ENCODE measurements around the gene ATP2A3. TPM values are rescaled to one million over a fixed set of nuclear protein-coding genes. Genes with fewer than 3 reads are reported as not detected.
"Not testable (repeated sequence)": the region's sequence is repeated elsewhere in the genome, so short reads cannot be mapped to it uniquely, and the experiment has no call there.

The ATP2A3 gene
- total RNA-seq, 1 donor from 2014 or later: 107 TPM

GRCh38 chr17:3954976-3955672, 9.1 kb downstream of the ATP2A3 start:
- Mint-ChIP-seq H3K27me3 (ENCODE audit: insufficient read depth) (no peaks in the 10 kb centered on the region), H3K9me3 (no peaks in the 10 kb centered on the region), H3K4me1 (ENCODE audit: low read depth) (peaks cover 24% of the 10 kb centered on the region), H3K36me3 (ENCODE audit: low read depth) (peaks cover 12% of the 10 kb centered on the region), H3K4me3 (no peak overlapping the region), H3K27ac (no peak overlapping the region)
- no peak for DNase-seq (ENCODE audit: low spot score)
- intact Hi-C loops (cut with micrococcal nuclease): no loop called here

- Mint-ChIP-seq H3K36me3 (ENCODE audit: low read depth) (peaks cover 12% of the 10 kb centered on the region), H3K27me3 (ENCODE audit: insufficient read depth) (no peaks in the 10 kb centered on the region), H3K9me3 (no peaks in the 10 kb centered on the region), H3K4me3 (no peak overlapping the region), H3K27ac (no peak overlapping the region), H3K4me1 (ENCODE audit: low read depth) (peaks cover 14% of the 10 kb centered on the region)
- DNase-seq (ENCODE audit: low spot score): no peak
- intact Hi-C loops (cut with micrococcal nuclease): no loop called here
These were observed 10.2 kb downstream of the ATP2A3 start for GRCh38 chr17:3954086-3954485.

- Mint-ChIP-seq H3K9me3 (no peaks in the 10 kb centered on the region), H3K27ac (no peak overlapping the region), H3K27me3 (ENCODE audit: insufficient read depth) (no peaks in the 10 kb centered on the region), H3K4me3 (no peak overlapping the region), H3K4me1 (ENCODE audit: low read depth) (peaks cover 12% of the 10 kb centered on the region), H3K36me3 (ENCODE audit: low read depth) (peaks cover 12% of the 10 kb centered on the region)
- intact Hi-C loops (cut with micrococcal nuclease): no loop called here
- DNase-seq (ENCODE audit: low spot score): no peak
These were observed 10.7 kb downstream of the ATP2A3 start for GRCh38 chr17:3953542-3953941.

GRCh38 chr17:3952186-3952585, 12.1 kb downstream of the ATP2A3 start:
- H3K36me3 Mint-ChIP-seq (ENCODE audit: low read depth): peaks cover 12% of the 10 kb centered on the region
- no peaks in the 10 kb centered on the region for H3K27me3 Mint-ChIP-seq (ENCODE audit: insufficient read depth)
- no peaks in the 10 kb centered on the region for H3K9me3 Mint-ChIP-seq
- peak overlapping the region; percentile 34 for H3K27ac Mint-ChIP-seq
- intact Hi-C loops (cut with micrococcal nuclease): no loop called here
- H3K4me1 Mint-ChIP-seq (ENCODE audit: low read depth): peaks cover 6% of the 10 kb centered on the region
- H3K4me3 Mint-ChIP-seq: no peak overlapping the region
- DNase-seq (ENCODE audit: low spot score): no peak

GRCh38 chr17:3951420-3951819, 12.8 kb downstream of the ATP2A3 start:
- Mint-ChIP-seq H3K27ac (no peak overlapping the region), H3K4me1 (ENCODE audit: low read depth) (no peaks in the 10 kb centered on the region), H3K4me3 (no peak overlapping the region), H3K36me3 (ENCODE audit: low read depth) (peaks cover 8% of the 10 kb centered on the region), H3K9me3 (no peaks in the 10 kb centered on the region), H3K27me3 (ENCODE audit: insufficient read depth) (no peaks in the 10 kb centered on the region)
- no peak for DNase-seq (ENCODE audit: low spot score)
- intact Hi-C loops (cut with micrococcal nuclease): no loop called here

GRCh38 chr17:3951003-3951402, 13.2 kb downstream of the ATP2A3 start:
- no peaks in the 10 kb centered on the region for H3K9me3 Mint-ChIP-seq
- H3K27ac Mint-ChIP-seq: no peak overlapping the region
- no peak for DNase-seq (ENCODE audit: low spot score)
- H3K27me3 Mint-ChIP-seq (ENCODE audit: insufficient read depth): no peaks in the 10 kb centered on the region
- no peaks in the 10 kb centered on the region for H3K4me1 Mint-ChIP-seq (ENCODE audit: low read depth)
- no peak overlapping the region for H3K4me3 Mint-ChIP-seq
- intact Hi-C loops (cut with micrococcal nuclease): no loop called here
- H3K36me3 Mint-ChIP-seq (ENCODE audit: low read depth): peaks cover 8% of the 10 kb centered on the region

- DNase-seq (ENCODE audit: low spot score): no peak
- H3K4me1 Mint-ChIP-seq (ENCODE audit: low read depth): no peaks in the 10 kb centered on the region
- H3K27me3 Mint-ChIP-seq (ENCODE audit: insufficient read depth): no peaks in the 10 kb centered on the region
- H3K4me3 Mint-ChIP-seq: no peak overlapping the region
- intact Hi-C loops (cut with micrococcal nuclease): no loop called here
- no peaks in the 10 kb centered on the region for H3K9me3 Mint-ChIP-seq
- peaks cover 12% of the 10 kb centered on the region for H3K36me3 Mint-ChIP-seq (ENCODE audit: low read depth)
- no peak overlapping the region for H3K27ac Mint-ChIP-seq
These were observed 13.7 kb downstream of the ATP2A3 start for GRCh38 chr17:3950584-3950983.

GRCh38 chr17:3949418-3949817, 14.8 kb downstream of the ATP2A3 start:
- Mint-ChIP-seq H3K9me3 (no peaks in the 10 kb centered on the region), H3K27me3 (ENCODE audit: insufficient read depth) (no peaks in the 10 kb centered on the region), H3K4me1 (ENCODE audit: low read depth) (no peaks in the 10 kb centered on the region), H3K36me3 (ENCODE audit: low read depth) (peaks cover 15% of the 10 kb centered on the region), H3K4me3 (no peak overlapping the region), H3K27ac (no peak overlapping the region)
- DNase-seq (ENCODE audit: low spot score): no peak
- intact Hi-C loops (cut with micrococcal nuclease): no loop called here

GRCh38 chr17:3948551-3948950, 15.7 kb downstream of the ATP2A3 start:
- intact Hi-C loops (cut with micrococcal nuclease); DNase-seq (ENCODE audit: low spot score); H3K4me1 Mint-ChIP-seq (ENCODE audit: low read depth); H3K4me3 Mint-ChIP-seq; H3K27ac Mint-ChIP-seq; H3K9me3 Mint-ChIP-seq; H3K27me3 Mint-ChIP-seq (ENCODE audit: insufficient read depth): not testable (repeated sequence)
- peaks cover 19% of the 10 kb centered on the region for H3K36me3 Mint-ChIP-seq (ENCODE audit: low read depth)

- Mint-ChIP-seq H3K4me1 (ENCODE audit: low read depth) (no peaks in the 10 kb centered on the region), H3K9me3 (no peaks in the 10 kb centered on the region), H3K36me3 (ENCODE audit: low read depth) (peaks cover 24% of the 10 kb centered on the region), H3K27me3 (ENCODE audit: insufficient read depth) (no peaks in the 10 kb centered on the region), H3K4me3 (no peak overlapping the region), H3K27ac (no peak overlapping the region)
- intact Hi-C loops (cut with micrococcal nuclease): no loop called here
- no peak for DNase-seq (ENCODE audit: low spot score)
These were observed 16.9 kb downstream of the ATP2A3 start for GRCh38 chr17:3947318-3947810.

GRCh38 chr17:3946711-3947235, 17.5 kb downstream of the ATP2A3 start:
- Mint-ChIP-seq H3K9me3 (no peaks in the 10 kb centered on the region), H3K27me3 (ENCODE audit: insufficient read depth) (no peaks in the 10 kb centered on the region), H3K27ac (no peak overlapping the region), H3K4me1 (ENCODE audit: low read depth) (no peaks in the 10 kb centered on the region), H3K4me3 (no peak overlapping the region), H3K36me3 (ENCODE audit: low read depth) (peaks cover 26% of the 10 kb centered on the region)
- intact Hi-C loops (cut with micrococcal nuclease): no loop called here
- no peak for DNase-seq (ENCODE audit: low spot score)

- intact Hi-C loops (cut with micrococcal nuclease): loop anchor here (2.0 kb wide), 1 partner anchor 20 kb away; the partner anchor contains the start of gene ATP2A3
- no peak for DNase-seq (ENCODE audit: low spot score)
- H3K4me3 Mint-ChIP-seq: no peak overlapping the region
- H3K9me3 Mint-ChIP-seq: no peaks in the 10 kb centered on the region
- peaks cover 29% of the 10 kb centered on the region for H3K36me3 Mint-ChIP-seq (ENCODE audit: low read depth)
- no peaks in the 10 kb centered on the region for H3K27me3 Mint-ChIP-seq (ENCODE audit: insufficient read depth)
- H3K27ac Mint-ChIP-seq: no peak overlapping the region
- no peaks in the 10 kb centered on the region for H3K4me1 Mint-ChIP-seq (ENCODE audit: low read depth)
These were observed 19.5 kb downstream of the ATP2A3 start for GRCh38 chr17:3944485-3945388.
